Left ventricle myocardium superior (tissue), 1 donor: Measurements from ENCODE around the gene BCKDHA. TPM values are rescaled to one million over a fixed set of nuclear protein-coding genes. Genes with fewer than 3 reads are reported as not detected.
"Not testable (repeated sequence)": the region's sequence is repeated elsewhere in the genome, so short reads cannot be mapped to it uniquely, and the experiment has no call there.

Experiments
- ATAC-seq: fragments of 200-7000 bp; cut with Tn5 transposase; one replicate; pipeline ENCODE4 v1.9.1; 2020; ENCODE audit warnings: mild to moderate bottlenecking, moderate library complexity
- DNase-seq: peaks from one replicate; pipeline ENCODE4 v3.0.0-alpha.2; 2020
- intact Hi-C: fragments of 100-400 bp; cut with micrococcal nuclease; formaldehyde crosslinking; loops from one replicate; pipeline ENCODE4 v1.11.0; 2022
- total RNA-seq: library from RNA; stranded (reverse); fragmentation: NEBNext Ultra II Directional; extraction: Animal tissue kit (Norgen Biotek cat#: 25700); gene quantifications from one replicate; pipeline ENCODE4 v1.2.1, GENCODE V29; 2021
- donor health status: DM: no; HTN: yes; CAD: no; lungs with severe emphysema.

BCKDHA gene
- total RNA-seq, 1 donor from 2014 or later: 49.2 TPM

DNA sequence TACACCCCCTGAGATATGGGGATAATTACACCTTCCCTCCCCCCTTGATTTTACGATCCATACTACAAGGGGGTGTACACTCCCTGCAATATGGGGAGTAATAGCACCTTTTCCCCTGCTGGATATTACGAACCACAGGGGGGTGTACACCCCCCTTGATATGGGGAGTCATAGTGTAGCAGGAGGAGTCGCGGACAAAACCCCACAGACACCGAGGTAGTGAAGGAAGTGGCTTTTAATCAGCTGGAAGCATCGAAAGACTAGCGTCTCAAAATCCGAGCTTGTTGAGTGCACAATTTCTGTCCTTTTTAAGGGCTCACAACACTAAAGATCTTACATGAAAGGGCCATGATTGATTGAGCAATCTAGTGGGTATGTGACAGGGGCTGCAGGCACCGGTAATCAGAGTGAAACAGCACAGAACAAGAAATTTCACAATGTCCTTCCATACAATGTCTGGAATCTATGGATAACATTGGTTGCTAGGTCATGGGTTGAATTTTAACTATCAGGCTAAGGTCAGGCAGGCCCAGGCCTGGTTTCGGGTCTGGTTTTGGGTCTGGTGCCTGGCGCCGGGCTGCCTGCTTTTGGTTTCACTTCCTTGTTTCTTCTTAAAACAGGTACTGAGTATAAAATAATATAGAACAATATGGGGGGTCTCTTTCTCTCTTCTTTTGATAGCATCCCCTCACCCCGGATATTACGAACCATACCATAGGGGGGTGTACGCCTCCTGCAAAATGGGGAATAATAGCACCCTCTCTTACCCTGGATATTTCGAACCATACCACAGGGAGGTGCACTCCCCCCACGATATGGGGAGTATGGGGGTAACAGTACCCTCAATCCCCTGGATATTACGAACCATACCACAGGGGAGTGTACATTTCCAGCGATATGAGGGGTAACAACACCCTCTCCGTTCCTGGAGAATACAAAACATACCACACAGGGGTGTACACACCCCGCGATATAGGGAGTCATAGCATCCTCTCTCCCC lies 65.9 kb downstream of the BCKDHA start:
- ATAC-seq, intact Hi-C loops, DNase-seq: not testable (repeated sequence)

Other genes with a start within 250 kb of the BCKDHA start
- 0.87 TPM for gene CYP2S1, start 204.6 kb upstream of the BCKDHA start, total RNA-seq
- 13.8 TPM for gene AXL, start 178.6 kb upstream of the BCKDHA start, total RNA-seq
- gene HNRNPUL1, start 133.4 kb upstream of the BCKDHA start, total RNA-seq: 128 TPM
- 15.9 TPM for gene CCDC97, start 87.6 kb upstream of the BCKDHA start, total RNA-seq
- 13.2 TPM for gene TGFB1, start 43.9 kb upstream of the BCKDHA start, total RNA-seq
- 3.7 TPM for gene B9D2, start 33.7 kb upstream of the BCKDHA start, total RNA-seq
- gene TMEM91, start 21.3 kb upstream of the BCKDHA start, total RNA-seq: 3.6 TPM
- 14.4 TPM for gene EXOSC5, start 459 bp upstream of the BCKDHA start, total RNA-seq
- 12.4 TPM for gene B3GNT8, start 29.6 kb downstream of the BCKDHA start, total RNA-seq
- gene DMAC2, start 42.1 kb downstream of the BCKDHA start, total RNA-seq: 111 TPM
- gene ERICH4, start 45.3 kb downstream of the BCKDHA start, total RNA-seq: not detected
- gene CEACAM21, start 178.3 kb downstream of the BCKDHA start, total RNA-seq: 0.99 TPM
- 0.52 TPM for gene CEACAM4, start 229.3 kb downstream of the BCKDHA start, total RNA-seq